Epithelial cell of proximal tubule (primary cell): ENCODE results near the gene PHF1. TPM values are rescaled to one million over a fixed set of nuclear protein-coding genes. Genes with fewer than 3 reads are reported as not detected.

ENCODE experiments used
- DNase-seq: peaks from one replicate; pipeline ENCODE4 v3.0.0-alpha.2; 2011; ENCODE audit warnings: low read depth
- H3K4me3 ChIP-seq: 2 replicates; pipeline ENCODE4 v1.5.1; 2011; ENCODE audit warnings: low read depth, mild to moderate bottlenecking, low read length
- CTCF ChIP-seq: conservative IDR thresholded peaks from 2 replicates; pipeline ENCODE4 v1.5.1; 2012; ENCODE audit warnings: low read depth, mild to moderate bottlenecking, low read length
- total RNA-seq: library from RNA; depleted of rRNA; stranded (reverse); fragments of >200 nt; gene quantifications from 2 replicates; pipeline ENCODE4 v1.2.3, GENCODE V29; 2015

PHF1 gene
- total RNA-seq, 1 donor from 2014 or later, result 25.4 TPM

GRCh38 chr6:33431880-33432541 lies 21.2 kb downstream of the PHF1 start:
- no peak overlapping the region for H3K4me3 ChIP-seq
- no peak for DNase-seq
- no peak for TF ChIP-seq CTCF

- DNase-seq, result no peak
- H3K4me3 ChIP-seq, result no peak overlapping the region
- TF ChIP-seq CTCF, result no peak
Observed at GRCh38 chr6:33432546-33432945, 21.7 kb downstream of the PHF1 start.

GRCh38 chr6:33433001-33433543 lies 22.3 kb downstream of the PHF1 start:
- TF ChIP-seq CTCF, result no peak
- no peak overlapping the region for H3K4me3 ChIP-seq
- DNase-seq, result no peak

GRCh38 chr6:33433544-33434191 lies 22.9 kb downstream of the PHF1 start:
- no peak for DNase-seq
- no peak overlapping the region for H3K4me3 ChIP-seq
- no peak for TF ChIP-seq CTCF

GRCh38 chr6:33434961-33435360 lies 24.1 kb downstream of the PHF1 start:
- TF ChIP-seq CTCF, result no peak
- no peak for DNase-seq
- H3K4me3 ChIP-seq, result no peak overlapping the region

GRCh38 chr6:33437666-33438065 lies 26.9 kb downstream of the PHF1 start:
- no peak overlapping the region for H3K4me3 ChIP-seq
- no peak for TF ChIP-seq CTCF
- no peak for DNase-seq
